H9 (cell line): ENCODE data around the gene NFASC. TPM values are rescaled to one million over a fixed set of nuclear protein-coding genes. Genes with fewer than 3 reads are reported as not detected.

Source experiments
- DNase-seq: peaks from one replicate; pipeline ENCODE4 v3.0.0-alpha.2; 2017
- H2AFZ ChIP-seq: one replicate; pipeline ENCODE4 v1.6.1; 2013; ENCODE audit warnings: mild to moderate bottlenecking, low read length, control low read depth, moderate library complexity
- H2AK5ac ChIP-seq: 2 replicates; pipeline ENCODE4 v1.6.1; 2013; ENCODE audit warnings: low read length, control low read depth, mixed read lengths; ENCODE audit not compliant: insufficient read length
- H2BK120ac ChIP-seq: one replicate; pipeline ENCODE4 v1.6.1; 2013; ENCODE audit warnings: low read depth, mild to moderate bottlenecking, low read length, control low read depth, inconsistent platforms; ENCODE audit not compliant: poor library complexity, severe bottlenecking
- H2BK12ac ChIP-seq: 2 replicates; pipeline ENCODE4 v1.6.1; 2013; ENCODE audit warnings: low read length, control low read depth, mixed read lengths, low read depth; ENCODE audit not compliant: insufficient read length
- H2BK15ac ChIP-seq: 2 replicates; pipeline ENCODE4 v1.6.1; 2013; ENCODE audit warnings: low read depth, low read length, control low read depth
- H2BK20ac ChIP-seq: one replicate; pipeline ENCODE4 v1.6.1; 2013; ENCODE audit warnings: low read depth, mild to moderate bottlenecking, low read length, control low read depth, inconsistent platforms; ENCODE audit not compliant: poor library complexity, severe bottlenecking
- H2BK5ac ChIP-seq: 2 replicates; pipeline ENCODE4 v1.6.1; 2013; ENCODE audit warnings: low read length, control low read depth, mixed read lengths; ENCODE audit not compliant: insufficient read length
- H3K14ac ChIP-seq: 2 replicates; pipeline ENCODE4 v1.6.1; 2013; ENCODE audit warnings: low read length, control low read depth; ENCODE audit not compliant: insufficient read depth
- H3K18ac ChIP-seq: 2 replicates; pipeline ENCODE4 v1.6.1; 2013; ENCODE audit warnings: low read depth, mild to moderate bottlenecking, mixed read lengths, low read length, control low read depth; ENCODE audit not compliant: insufficient read length
- H3K23ac ChIP-seq: 2 replicates; pipeline ENCODE4 v1.6.1; 2013; ENCODE audit warnings: low read length, control low read depth, mixed read lengths, low read depth; ENCODE audit not compliant: insufficient read length
- H3K23me2 ChIP-seq: 2 replicates; pipeline ENCODE4 v1.6.1; 2013; ENCODE audit warnings: low read depth, mild to moderate bottlenecking, mixed read lengths, low read length, control low read depth; ENCODE audit not compliant: insufficient read length, poor library complexity, severe bottlenecking
- H3K27ac ChIP-seq: 2 replicates; pipeline ENCODE4 v1.5.1; 2013; ENCODE audit warnings: low read length, control low read depth, mixed read lengths, low read depth; ENCODE audit not compliant: insufficient read length
- H3K27me3 ChIP-seq: 2 replicates; pipeline ENCODE4 v1.6.1; 2013; ENCODE audit warnings: low read length, control low read depth, inconsistent platforms; ENCODE audit not compliant: insufficient read depth
- H3K4ac ChIP-seq: 2 replicates; pipeline ENCODE4 v1.6.1; 2013; ENCODE audit warnings: low read depth, mild to moderate bottlenecking, control low read depth, inconsistent platforms, low read length, moderate library complexity
- H3K4me1 ChIP-seq: 2 replicates; pipeline ENCODE4 v1.6.1; 2013; ENCODE audit warnings: low read length, control low read depth, inconsistent platforms; ENCODE audit not compliant: insufficient read depth
- H3K4me2 ChIP-seq: 2 replicates; pipeline ENCODE4 v1.6.1; 2013; ENCODE audit warnings: low read length, control low read depth, mixed read lengths; ENCODE audit not compliant: insufficient read length, insufficient read depth
- H3K56ac ChIP-seq: 2 replicates; pipeline ENCODE4 v1.6.1; 2013; ENCODE audit warnings: low read depth, mild to moderate bottlenecking, mixed read lengths, low read length, control low read depth; ENCODE audit not compliant: insufficient read length
- H3K79me1 ChIP-seq: 2 replicates; pipeline ENCODE4 v1.6.1; 2013; ENCODE audit warnings: low read depth, mild to moderate bottlenecking, moderate library complexity, low read length, control low read depth, inconsistent platforms; ENCODE audit not compliant: insufficient read depth, poor library complexity, severe bottlenecking
- H3K79me2 ChIP-seq: 2 replicates; pipeline ENCODE4 v1.6.1; 2013; ENCODE audit warnings: low read length, control low read depth, inconsistent platforms; ENCODE audit not compliant: insufficient read depth
- H3K9ac ChIP-seq: 2 replicates; pipeline ENCODE4 v1.6.1; 2013; ENCODE audit warnings: low read length, control low read depth, mixed read lengths; ENCODE audit not compliant: insufficient read length; ENCODE audit errors: extremely low read depth
- H3K9me3 ChIP-seq: one replicate; pipeline ENCODE4 v1.6.1; 2013; ENCODE audit warnings: low read depth, low read length, inconsistent platforms; ENCODE audit not compliant: control insufficient read depth
- H3T11ph ChIP-seq: one replicate; pipeline ENCODE4 v1.6.1; 2013; ENCODE audit warnings: mild to moderate bottlenecking, low read length, control low read depth, inconsistent platforms
- H4K20me1 ChIP-seq: one replicate; pipeline ENCODE4 v1.6.1; 2013; ENCODE audit not compliant: control insufficient read depth, insufficient read length, insufficient read depth
- H4K5ac ChIP-seq: 2 replicates; pipeline ENCODE4 v1.6.1; 2013; ENCODE audit warnings: low read depth, mild to moderate bottlenecking, mixed read lengths, low read length, control low read depth; ENCODE audit not compliant: insufficient read length
- H4K8ac ChIP-seq: replicated peaks from 2 replicates; pipeline ENCODE4 v1.6.1; 2013; ENCODE audit warnings: low read length, control low read depth, mixed read lengths, low read depth; ENCODE audit not compliant: insufficient read length
- H4K91ac ChIP-seq: 2 replicates; pipeline ENCODE4 v1.6.1; 2013; ENCODE audit warnings: low read depth, mild to moderate bottlenecking, moderate library complexity, mixed read lengths, low read length, control low read depth; ENCODE audit not compliant: insufficient read length
- H3K27ac Mint-ChIP-seq, 3 experiments: 2 replicates in 2 of 3; 3 replicates in 1 of 3; pipeline ENCODE4 v1.8.0; 2020 to 2021; ENCODE audit warnings: mixed read lengths in 3 of 3, mild to moderate bottlenecking in 1 of 3, moderate library complexity in 1 of 3
- H3K27me3 Mint-ChIP-seq: 2 replicates; pipeline ENCODE4 v1.8.0; 2021; ENCODE audit warnings: low read depth, mild to moderate bottlenecking, moderate library complexity, mixed read lengths
- H3K36me3 Mint-ChIP-seq, 3 experiments: 2 replicates in 2 of 3; 3 replicates in 1 of 3; pipeline ENCODE4 v1.8.0; 2020 to 2021; ENCODE audit warnings: low read depth in 3 of 3, mixed read lengths in 3 of 3; ENCODE audit not compliant: insufficient read depth in 1 of 3
- H3K4me1 Mint-ChIP-seq, 2 experiments: 2 replicates each; pipeline ENCODE4 v1.8.0; 2020; ENCODE audit warnings: mixed read lengths in 2 of 2
- H3K4me3 Mint-ChIP-seq, 2 experiments: 2 replicates in 1 of 2; 3 replicates in 1 of 2; pipeline ENCODE4 v1.8.0; 2020 to 2021; ENCODE audit warnings: mild to moderate bottlenecking in 2 of 2, mixed read lengths in 2 of 2, moderate library complexity in 1 of 2
- H3K9me3 Mint-ChIP-seq, 2 experiments: 2 replicates in 1 of 2; 3 replicates in 1 of 2; pipeline ENCODE4 v1.8.0; 2020; ENCODE audit warnings: mild to moderate bottlenecking in 2 of 2, mixed read lengths in 2 of 2, moderate library complexity in 1 of 2
- CTCF ChIP-seq: fragments of 200-600 bp; sonication (generic); conservative IDR thresholded peaks from 3 replicates; pipeline ENCODE4 v1.8.0; 2021; ENCODE audit warnings: antibody characterized with exemption, mild to moderate bottlenecking
- WGBS: extraction: QIAGEN DNeasy Blood & Tissue Kit; methylation state at CpG from one replicate; pipeline ENCODE4 v1.1.7; 2013; ENCODE audit warnings: missing lambda C conversion rate, low lambda C conversion rate, mixed read lengths; ENCODE audit not compliant: insufficient read length; ENCODE audit errors: extremely low coverage; 5-methylcytosine and 5-hydroxymethylcytosine counted together
- total RNA-seq: library from RNA; stranded (reverse); gene quantifications from 2 replicates; pipeline ENCODE4 v1.2.1, GENCODE V29; 2021

NFASC gene
- total RNA-seq, 1 experiment from 2014 or later: 5.0 TPM

DNA sequence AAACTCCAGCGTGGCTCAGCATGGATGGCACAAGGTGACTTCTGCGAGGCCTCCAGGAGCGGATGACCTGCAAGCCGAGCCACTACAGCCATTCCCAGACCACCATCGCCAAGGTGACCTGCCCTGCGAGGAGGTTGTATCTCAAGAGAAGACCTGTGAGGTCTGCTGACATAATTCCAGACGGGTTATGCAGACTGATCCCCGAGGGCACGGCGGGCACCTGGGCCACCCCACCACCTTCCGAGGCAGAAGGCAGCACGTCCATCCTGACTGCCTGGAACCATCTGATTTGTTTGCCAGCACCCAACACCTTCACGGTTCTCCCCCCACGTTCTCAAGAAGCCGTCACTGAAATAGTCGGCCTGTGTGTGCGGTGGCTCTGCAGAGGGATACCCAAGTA, 115.5 kb downstream of the NFASC start:
- Histone ChIP-seq H3K27ac (no peak overlapping the region), H2BK12ac (no peak overlapping the region), H3K23ac (no peak overlapping the region), H3K4me1 (peaks cover 4% of the 10 kb centered on the region; the same call in 1 of the 2 replicates), H4K91ac (no peak overlapping the region), H2BK120ac (no peak overlapping the region), H3T11ph (no peak overlapping the region), H2AK5ac (no peak overlapping the region), H4K8ac (no peak overlapping the region), H2AFZ (no peak overlapping the region), H3K9me3 (no peaks in the 10 kb centered on the region), H3K14ac (no peak overlapping the region), H4K20me1 (no peaks in the 10 kb centered on the region), H3K4ac (no peak overlapping the region), H2BK20ac (no peak overlapping the region), H3K4me2 (no peak overlapping the region), H2BK5ac (no peak overlapping the region), H2BK15ac (no peak overlapping the region), H3K79me2 (no peaks in the 10 kb centered on the region), H4K5ac (no peak overlapping the region), H3K18ac (no peak overlapping the region), H3K27me3 (no peaks in the 10 kb centered on the region), H3K23me2 (no peaks in the 10 kb centered on the region), H3K9ac (no peak overlapping the region), H3K56ac (no peak overlapping the region), H3K79me1 (no peaks in the 10 kb centered on the region)
- no CpG with 5 or more reads among the region's 17 CpGs for WGBS
- no peaks in the 10 kb centered on the region; a peak in 1 of 5 replicates for H3K9me3 Mint-ChIP-seq
- no peak for DNase-seq
- H3K27ac Mint-ChIP-seq: peak overlapping the region in 1 of 3 experiments; percentile 55; a peak in 1 of 7 replicates
- peaks cover 0 to 3% (median 0%) of the 10 kb centered on the region in 3 experiments; a peak in 2 of 7 replicates for H3K36me3 Mint-ChIP-seq
- peaks cover 30 to 32% of the 10 kb centered on the region in 2 experiments for H3K4me1 Mint-ChIP-seq
- TF ChIP-seq CTCF: no peak
- peaks cover 21% of the 10 kb centered on the region for H3K27me3 Mint-ChIP-seq
- H3K4me3 Mint-ChIP-seq: no peak overlapping the region
